ENCODE data around the gene DCPS.

DNA sequence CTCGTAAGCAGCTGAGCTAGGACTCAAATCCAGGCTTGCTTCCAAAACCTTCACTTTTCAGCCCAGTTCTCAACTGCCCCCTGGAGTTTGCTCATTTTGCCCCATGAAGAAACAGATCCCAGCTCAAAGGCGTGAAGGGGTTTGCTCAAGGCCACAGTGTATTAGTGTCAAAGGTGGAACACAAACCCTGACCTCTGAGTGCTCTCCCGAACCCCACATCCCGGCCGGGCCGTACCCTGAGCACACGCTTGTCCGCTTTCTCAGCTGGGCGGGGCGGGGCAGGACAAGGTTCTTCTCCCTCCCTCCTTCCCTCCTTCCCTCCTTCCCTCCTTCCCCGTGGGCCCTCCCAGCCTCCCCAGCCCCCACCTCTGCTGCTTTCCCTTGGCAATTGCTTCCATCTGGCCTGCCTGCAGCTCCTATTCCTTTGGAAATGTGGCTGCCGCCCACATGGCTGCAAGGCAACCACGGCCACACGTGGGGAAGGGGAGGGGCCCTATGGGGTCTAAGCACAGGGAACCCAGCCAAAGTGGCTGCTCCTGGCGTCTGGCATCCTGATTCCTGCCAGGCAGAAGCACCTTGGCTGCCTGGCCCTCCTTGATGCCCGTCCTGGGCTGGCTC lies 55.7 kb downstream of the DCPS start:
- TF ChIP-seq, protein P1, sequence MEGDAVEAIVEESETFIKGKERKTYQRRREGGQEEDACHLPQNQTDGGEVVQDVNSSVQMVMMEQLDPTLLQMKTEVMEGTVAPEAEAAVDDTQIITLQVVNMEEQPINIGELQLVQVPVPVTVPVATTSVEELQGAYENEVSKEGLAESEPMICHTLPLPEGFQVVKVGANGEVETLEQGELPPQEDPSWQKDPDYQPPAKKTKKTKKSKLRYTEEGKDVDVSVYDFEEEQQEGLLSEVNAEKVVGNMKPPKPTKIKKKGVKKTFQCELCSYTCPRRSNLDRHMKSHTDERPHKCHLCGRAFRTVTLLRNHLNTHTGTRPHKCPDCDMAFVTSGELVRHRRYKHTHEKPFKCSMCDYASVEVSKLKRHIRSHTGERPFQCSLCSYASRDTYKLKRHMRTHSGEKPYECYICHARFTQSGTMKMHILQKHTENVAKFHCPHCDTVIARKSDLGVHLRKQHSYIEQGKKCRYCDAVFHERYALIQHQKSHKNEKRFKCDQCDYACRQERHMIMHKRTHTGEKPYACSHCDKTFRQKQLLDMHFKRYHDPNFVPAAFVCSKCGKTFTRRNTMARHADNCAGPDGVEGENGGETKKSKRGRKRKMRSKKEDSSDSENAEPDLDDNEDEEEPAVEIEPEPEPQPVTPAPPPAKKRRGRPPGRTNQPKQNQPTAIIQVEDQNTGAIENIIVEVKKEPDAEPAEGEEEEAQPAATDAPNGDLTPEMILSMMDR (IDR thresholded peaks at IDR 0.05; ENCODE audit: insufficient read depth, low read depth, low read length): no peak
- TF ChIP-seq EZH2 (IDR thresholded peaks at IDR 0.05; ENCODE audit: insufficient read depth, low read length): no peak

Data from astrocyte (in vitro differentiated cells and primary cell).